ENCODE results near the gene CPB2.

DNA sequence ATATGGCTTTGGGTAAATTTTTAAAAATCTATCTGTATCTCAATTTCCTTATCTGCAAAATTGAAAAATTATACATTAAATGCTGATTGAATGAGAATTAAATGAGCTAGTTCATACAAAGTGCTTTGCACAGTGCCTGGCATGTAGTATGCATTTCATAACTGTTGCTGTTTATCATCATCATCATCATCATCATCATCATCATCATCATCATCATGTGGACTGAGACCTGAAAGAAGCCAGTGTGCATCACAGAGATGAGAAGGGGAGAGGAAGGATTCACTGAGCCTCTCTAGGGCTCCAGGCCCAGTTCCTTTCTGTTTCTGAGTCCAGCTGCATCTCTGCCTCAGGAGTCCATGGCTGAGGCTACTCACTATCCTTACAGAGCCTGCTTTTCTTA is 45.4 kb downstream of the CPB2 start:
- TF ChIP-seq, protein P1, sequence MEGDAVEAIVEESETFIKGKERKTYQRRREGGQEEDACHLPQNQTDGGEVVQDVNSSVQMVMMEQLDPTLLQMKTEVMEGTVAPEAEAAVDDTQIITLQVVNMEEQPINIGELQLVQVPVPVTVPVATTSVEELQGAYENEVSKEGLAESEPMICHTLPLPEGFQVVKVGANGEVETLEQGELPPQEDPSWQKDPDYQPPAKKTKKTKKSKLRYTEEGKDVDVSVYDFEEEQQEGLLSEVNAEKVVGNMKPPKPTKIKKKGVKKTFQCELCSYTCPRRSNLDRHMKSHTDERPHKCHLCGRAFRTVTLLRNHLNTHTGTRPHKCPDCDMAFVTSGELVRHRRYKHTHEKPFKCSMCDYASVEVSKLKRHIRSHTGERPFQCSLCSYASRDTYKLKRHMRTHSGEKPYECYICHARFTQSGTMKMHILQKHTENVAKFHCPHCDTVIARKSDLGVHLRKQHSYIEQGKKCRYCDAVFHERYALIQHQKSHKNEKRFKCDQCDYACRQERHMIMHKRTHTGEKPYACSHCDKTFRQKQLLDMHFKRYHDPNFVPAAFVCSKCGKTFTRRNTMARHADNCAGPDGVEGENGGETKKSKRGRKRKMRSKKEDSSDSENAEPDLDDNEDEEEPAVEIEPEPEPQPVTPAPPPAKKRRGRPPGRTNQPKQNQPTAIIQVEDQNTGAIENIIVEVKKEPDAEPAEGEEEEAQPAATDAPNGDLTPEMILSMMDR (IDR thresholded peaks at IDR 0.05; ENCODE audit: borderline replicate concordance, extremely low read depth, low read length, poor library complexity, severe bottlenecking): no peak
- no peak for TF ChIP-seq EZH2 (IDR thresholded peaks at IDR 0.05; ENCODE audit: borderline replicate concordance, low read depth, low read length, severe bottlenecking)

Data from DND-41 (cell line).